ENCODE data around the gene JMJD8.
"Not testable (repeated sequence)": the region's sequence is repeated elsewhere in the genome, so short reads cannot be mapped to it uniquely, and the experiment has no call there.

JMJD8 gene

GRCh38 chr16:712740-713250 is 28.7 kb upstream of the JMJD8 start:
- not testable (repeated sequence) for H3K4me3 ChIP-seq (ENCODE audit: control insufficient read depth, low read depth, low read length)
- peak; percentile 47 for TF ChIP-seq CTCF (conservative IDR thresholded peaks at IDR 0.05; ENCODE audit: control insufficient read depth, insufficient read depth, low read depth, low read length)
- DNase-seq (ENCODE audit: low read depth) = peak; percentile 98

- H3K4me3 ChIP-seq (ENCODE audit: control insufficient read depth, low read depth, low read length) = no peak overlapping the region
- DNase-seq (ENCODE audit: low read depth) = peak; percentile 59
- TF ChIP-seq CTCF (conservative IDR thresholded peaks at IDR 0.05; ENCODE audit: control insufficient read depth, insufficient read depth, low read depth, low read length) = peak; percentile 70
These were observed 27.6 kb upstream of the JMJD8 start for GRCh38 chr16:711548-712320.

- no peak for TF ChIP-seq CTCF (conservative IDR thresholded peaks at IDR 0.05; ENCODE audit: control insufficient read depth, insufficient read depth, low read depth, low read length)
- H3K4me3 ChIP-seq (ENCODE audit: control insufficient read depth, low read depth, low read length) = no peak overlapping the region
- no peak for DNase-seq (ENCODE audit: low read depth)
These were observed 26.9 kb upstream of the JMJD8 start for GRCh38 chr16:711084-711483.

- no peak overlapping the region for H3K4me3 ChIP-seq (ENCODE audit: control insufficient read depth, low read depth, low read length)
- no peak for DNase-seq (ENCODE audit: low read depth)
- no peak for TF ChIP-seq CTCF (conservative IDR thresholded peaks at IDR 0.05; ENCODE audit: control insufficient read depth, insufficient read depth, low read depth, low read length)
These were observed 26.5 kb upstream of the JMJD8 start for GRCh38 chr16:710500-711075.

- DNase-seq (ENCODE audit: low read depth) = peak; percentile 84
- H3K4me3 ChIP-seq (ENCODE audit: control insufficient read depth, low read depth, low read length) = no peak overlapping the region
- no peak for TF ChIP-seq CTCF (conservative IDR thresholded peaks at IDR 0.05; ENCODE audit: control insufficient read depth, insufficient read depth, low read depth, low read length)
These were observed 25.7 kb upstream of the JMJD8 start for GRCh38 chr16:709566-710499.

GRCh38 chr16:708959-709358 is 24.8 kb upstream of the JMJD8 start:
- DNase-seq (ENCODE audit: low read depth) = no peak
- no peak for TF ChIP-seq CTCF (conservative IDR thresholded peaks at IDR 0.05; ENCODE audit: control insufficient read depth, insufficient read depth, low read depth, low read length)
- H3K4me3 ChIP-seq (ENCODE audit: control insufficient read depth, low read depth, low read length) = no peak overlapping the region
